Lower leg skin (tissue), 4 donors: ENCODE results near the gene AMER2. TPM values are rescaled to one million over a fixed set of nuclear protein-coding genes. Genes with fewer than 3 reads are reported as not detected.

ENCODE experiments used
- DNase-seq, 2 donors: peaks; one replicate each; pipeline ENCODE4 v3.0.0-alpha.2; 2019; ENCODE audit warnings: low spot score in 2 of 2
- H3K4me3 ChIP-seq: fragments of 200-600 bp; sonication (generic); 2 replicates; pipeline ENCODE4 v1.5.1; 2017; ENCODE audit warnings: mild to moderate bottlenecking, low read depth; ENCODE audit not compliant: poor library complexity, severe bottlenecking
- POLR2A ChIP-seq, 2 donors: fragments of 450-650 bp; IDR thresholded peaks; one replicate each; pipeline ENCODE4 v1.6.1; 2016 to 2017; ENCODE audit warnings: antibody characterized with exemption in 2 of 2, mild to moderate bottlenecking in 1 of 2, moderate library complexity in 1 of 2
- WGBS, 2 donors: methylation state at CpG; one replicate each; pipeline ENCODE4 v1.1.5; 2018; 5-methylcytosine and 5-hydroxymethylcytosine counted together
- intact Hi-C: fragments of 100-400 bp; cut with DNase I; formaldehyde crosslinking; loops from one replicate; pipeline ENCODE4 v1.15.0; 2023; ENCODE audit warnings: low total_unique reads
- total RNA-seq, 4 donors: library from RNA; depleted of rRNA; stranded (reverse); fragments of >200 nt; gene quantifications; one replicate each; pipeline ENCODE4 v1.1.0, GENCODE V29; 2016
- TF ChIP-seq, protein P1 (sequence below), 3 donors: fragments of 450-650 bp; IDR thresholded peaks; one replicate each; pipeline ENCODE4 v1.5.1; 2016; ENCODE audit warnings: antibody characterized with exemption in 3 of 3, mild to moderate bottlenecking in 3 of 3, moderate library complexity in 2 of 3

AMER2 gene
- total RNA-seq, 4 donors from 2014 or later: 0.08 to 0.20 (median 0.13) TPM; not detected in 1

DNA sequence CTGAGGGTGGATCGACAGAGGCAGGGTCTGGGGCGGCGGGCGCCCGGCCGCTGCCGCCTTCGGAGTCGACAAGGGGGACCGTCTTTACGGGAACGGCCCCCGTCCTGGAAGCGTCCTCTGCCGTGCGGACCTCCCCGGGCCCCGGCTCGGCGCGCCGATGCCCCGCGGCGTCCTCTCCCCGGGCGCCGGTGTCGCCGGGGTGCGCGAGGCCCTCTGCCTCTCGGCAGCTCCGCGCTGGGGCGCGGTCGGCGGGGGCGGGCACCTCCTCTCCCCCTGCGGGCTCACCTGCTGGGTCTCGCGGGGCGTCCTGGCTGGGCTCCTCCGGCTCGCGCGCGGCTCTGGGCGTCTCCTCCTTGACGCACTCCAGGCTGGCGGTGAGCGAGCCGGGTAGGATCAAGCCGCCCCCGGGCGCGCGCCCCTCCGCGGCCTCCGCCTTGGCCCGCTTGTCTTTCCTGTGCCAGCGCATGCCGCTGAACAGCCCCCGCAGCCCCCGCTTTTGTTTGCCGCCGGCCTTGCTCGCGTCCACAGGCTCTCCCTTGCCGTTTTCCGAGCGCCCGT is 1.5 kb downstream of the AMER2 start:
- H3K4me3 ChIP-seq: no peak overlapping the region
- 0 to 5% methylated on average over 20 to 30 of the region's 75 CpGs for WGBS, 2 donors
- TF ChIP-seq, protein P1, sequence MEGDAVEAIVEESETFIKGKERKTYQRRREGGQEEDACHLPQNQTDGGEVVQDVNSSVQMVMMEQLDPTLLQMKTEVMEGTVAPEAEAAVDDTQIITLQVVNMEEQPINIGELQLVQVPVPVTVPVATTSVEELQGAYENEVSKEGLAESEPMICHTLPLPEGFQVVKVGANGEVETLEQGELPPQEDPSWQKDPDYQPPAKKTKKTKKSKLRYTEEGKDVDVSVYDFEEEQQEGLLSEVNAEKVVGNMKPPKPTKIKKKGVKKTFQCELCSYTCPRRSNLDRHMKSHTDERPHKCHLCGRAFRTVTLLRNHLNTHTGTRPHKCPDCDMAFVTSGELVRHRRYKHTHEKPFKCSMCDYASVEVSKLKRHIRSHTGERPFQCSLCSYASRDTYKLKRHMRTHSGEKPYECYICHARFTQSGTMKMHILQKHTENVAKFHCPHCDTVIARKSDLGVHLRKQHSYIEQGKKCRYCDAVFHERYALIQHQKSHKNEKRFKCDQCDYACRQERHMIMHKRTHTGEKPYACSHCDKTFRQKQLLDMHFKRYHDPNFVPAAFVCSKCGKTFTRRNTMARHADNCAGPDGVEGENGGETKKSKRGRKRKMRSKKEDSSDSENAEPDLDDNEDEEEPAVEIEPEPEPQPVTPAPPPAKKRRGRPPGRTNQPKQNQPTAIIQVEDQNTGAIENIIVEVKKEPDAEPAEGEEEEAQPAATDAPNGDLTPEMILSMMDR (IDR thresholded peaks at IDR 0.05): no peak
- no peak for TF ChIP-seq POLR2A (IDR thresholded peaks at IDR 0.05)
- intact Hi-C loops: no loop called here
- DNase-seq: no peak

DNA sequence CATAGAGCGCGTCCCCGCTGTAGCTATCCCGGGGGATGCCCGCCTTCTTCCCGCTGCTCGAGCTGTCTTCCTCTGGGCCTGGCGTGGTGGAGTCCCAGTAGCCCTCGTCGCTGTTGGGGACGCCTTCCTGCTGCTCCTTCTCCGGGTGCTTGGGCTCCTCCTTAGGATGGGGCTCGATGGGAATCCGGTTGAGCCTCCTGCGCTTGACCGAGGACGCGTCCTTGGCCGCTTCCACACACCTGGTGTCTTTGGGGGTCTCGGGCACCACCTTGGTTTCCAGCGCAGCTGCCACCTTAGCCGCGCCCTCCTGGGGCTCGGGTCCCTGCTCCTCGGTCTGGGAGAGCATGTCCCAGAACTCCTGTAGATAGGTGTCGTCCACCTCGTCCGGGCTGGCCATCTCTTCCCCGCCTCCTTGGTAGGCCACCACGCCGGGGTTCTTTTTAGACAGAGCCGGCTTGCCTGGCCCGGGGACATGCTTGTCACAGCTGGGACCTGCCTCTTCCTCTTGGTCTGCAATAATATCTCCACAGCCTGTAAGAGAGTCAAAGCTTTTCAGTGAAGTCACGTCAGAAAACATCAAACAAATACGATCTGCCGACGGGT is 2.0 kb downstream of the AMER2 start:
- no peak for TF ChIP-seq POLR2A (IDR thresholded peaks at IDR 0.05)
- TF ChIP-seq, protein P1 (IDR thresholded peaks at IDR 0.05): no peak
- no peak for DNase-seq
- WGBS, 2 donors: 70 to 81% methylated on average over 37 of the region's 37 CpGs
- H3K4me3 ChIP-seq: no peak overlapping the region
- intact Hi-C loops: no loop called here

DNA sequence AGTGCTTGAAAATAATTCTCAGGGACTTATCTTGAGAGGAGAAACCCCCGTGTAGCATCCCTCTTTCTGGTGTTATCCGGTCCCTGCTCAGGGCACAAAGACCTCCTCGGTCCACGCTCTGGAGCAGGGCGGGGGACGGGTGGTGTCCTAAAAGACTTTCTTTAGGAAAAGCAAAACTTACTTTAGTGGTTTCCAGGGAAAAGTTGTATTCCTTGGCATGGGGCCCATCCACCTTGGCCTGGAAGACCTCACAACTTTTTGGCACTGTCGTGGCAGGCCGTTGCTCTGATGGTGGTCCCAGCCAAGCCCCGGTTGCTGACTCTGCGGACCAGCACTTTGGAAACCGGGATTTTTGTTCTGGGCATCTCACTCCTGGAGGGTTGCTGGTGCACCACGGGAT is 2.7 kb downstream of the AMER2 start:
- intact Hi-C loops: no loop called here
- TF ChIP-seq POLR2A (IDR thresholded peaks at IDR 0.05): no peak
- TF ChIP-seq, protein P1 (IDR thresholded peaks at IDR 0.05): no peak
- WGBS, 2 donors: 76% methylated on average over 12 of the region's 12 CpGs
- DNase-seq: no peak
- H3K4me3 ChIP-seq: no peak overlapping the region

DNA sequence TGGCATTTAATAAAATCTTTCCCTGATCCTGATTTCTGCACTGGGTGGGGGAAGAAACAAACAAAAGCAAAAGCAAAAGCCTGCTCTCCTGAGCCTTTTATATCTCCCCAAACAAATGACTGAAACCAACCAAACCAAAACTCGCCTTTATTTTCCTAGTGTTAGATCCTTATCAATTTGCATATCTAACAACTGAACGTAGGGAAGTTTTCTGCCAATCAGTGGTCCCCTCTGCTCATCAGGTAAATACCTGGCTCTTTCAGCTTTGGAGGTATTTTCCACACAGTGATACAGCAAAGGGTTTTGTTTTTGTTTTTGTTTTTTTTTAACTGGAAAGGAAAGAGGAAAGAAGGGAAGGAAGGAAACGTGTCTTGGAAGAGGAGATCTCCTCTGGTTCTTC is 3.3 kb downstream of the AMER2 start:
- no peak for DNase-seq
- intact Hi-C loops: no loop called here
- 24 to 25% methylated on average over 3 of the region's 3 CpGs for WGBS, 2 donors
- H3K4me3 ChIP-seq: no peak overlapping the region
- no peak for TF ChIP-seq POLR2A (IDR thresholded peaks at IDR 0.05)
- TF ChIP-seq, protein P1 (IDR thresholded peaks at IDR 0.05): no peak

DNA sequence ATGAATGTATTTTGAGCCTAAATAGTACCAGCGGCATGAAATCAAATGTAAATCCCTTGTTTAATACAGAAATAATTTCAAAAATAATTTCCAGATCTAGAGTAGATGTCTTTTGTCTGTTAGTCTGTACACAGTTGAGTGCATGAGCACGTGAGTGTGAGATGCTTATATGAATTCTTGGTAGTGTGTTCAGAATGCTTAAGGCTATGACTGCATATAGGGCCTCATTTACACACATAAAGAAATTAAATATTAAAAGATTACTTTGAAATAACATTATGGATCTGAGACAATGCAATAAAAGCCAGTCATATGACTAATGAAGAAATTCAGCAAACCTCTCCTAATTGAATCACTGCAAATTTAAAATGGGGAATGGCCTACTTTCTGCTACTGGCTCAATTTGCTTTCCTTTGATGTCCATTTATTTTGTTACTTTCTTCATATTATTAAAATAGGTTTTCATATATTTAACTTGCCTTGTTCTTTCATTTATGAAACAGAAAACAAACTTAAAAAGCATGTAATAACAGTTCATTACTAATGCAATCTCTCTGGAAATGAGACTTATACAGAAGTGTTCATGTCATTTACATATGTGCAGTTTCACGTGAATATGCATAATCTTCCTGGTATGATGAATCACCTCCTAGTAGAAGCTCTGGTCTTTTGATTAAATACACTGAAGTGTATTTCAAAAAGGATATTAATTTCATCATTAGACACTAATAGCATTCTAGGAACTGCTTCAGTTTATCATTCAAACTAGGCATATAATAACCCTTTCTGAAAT is 4.5 kb downstream of the AMER2 start:
- 72 to 74% methylated on average over 3 of the region's 3 CpGs for WGBS, 2 donors
- TF ChIP-seq POLR2A (IDR thresholded peaks at IDR 0.05): no peak
- TF ChIP-seq, protein P1 (IDR thresholded peaks at IDR 0.05): no peak
- intact Hi-C loops: no loop called here
- no peak overlapping the region for H3K4me3 ChIP-seq
- no peak for DNase-seq
